Uterus (tissue), 4 donors: ENCODE data around the gene TNFSF12. TPM values are rescaled to one million over a fixed set of nuclear protein-coding genes. Genes with fewer than 3 reads are reported as not detected.
A peak's percentile ranks its signal among the peaks of the same experiment; 100 is the strongest.

ENCODE experiments used
- DNase-seq, 2 donors: peaks; one replicate each; pipeline ENCODE4 v3.0.0-alpha.2; 2019 to 2020
- H3K27ac ChIP-seq, 2 donors: fragments of 200-600 bp; sonication (generic); 1 replicate in 1 of 2; 2 replicates in 1 of 2; pipeline ENCODE4 v1.5.1; 2016 to 2018
- H3K27me3 ChIP-seq, 2 donors: fragments of 200-600 bp; sonication (generic); one replicate each; pipeline ENCODE4 v1.5.1; 2018 to 2019; ENCODE audit warnings: control low read depth in 1 of 2
- H3K36me3 ChIP-seq, 2 donors: fragments of 200-600 bp; sonication (generic); one replicate each; pipeline ENCODE4 v1.5.1; 2019; ENCODE audit warnings: control low read depth in 1 of 2
- H3K4me1 ChIP-seq, 2 donors: fragments of 200-600 bp; sonication (generic); one replicate each; pipeline ENCODE4 v1.5.1; 2018 to 2019; ENCODE audit warnings: control low read depth in 1 of 2
- H3K4me3 ChIP-seq, 2 donors: fragments of 200-600 bp; sonication (generic); 1 replicate in 1 of 2; 2 replicates in 1 of 2; pipeline ENCODE4 v1.5.1; 2018 to 2019; ENCODE audit warnings: mild to moderate bottlenecking in 1 of 2
- H3K9me3 ChIP-seq, 2 donors: fragments of 200-600 bp; sonication (generic); one replicate each; pipeline ENCODE4 v1.5.1; 2019; ENCODE audit warnings: control low read depth in 1 of 2
- CTCF ChIP-seq, 4 experiments: fragments of 200-600 bp in 2 of 4; fragments of 450-650 bp in 2 of 4; sonication (generic) in 2 of 4; IDR thresholded peaks; one replicate each; pipeline ENCODE4 v1.5.1; 2016 to 2019; ENCODE audit warnings: antibody characterized with exemption in 4 of 4, mild to moderate bottlenecking in 2 of 4, moderate library complexity in 1 of 4
- POLR2A ChIP-seq, 2 donors: fragments of 450-650 bp; IDR thresholded peaks; one replicate each; pipeline ENCODE4 v1.6.1; 2016; ENCODE audit warnings: antibody characterized with exemption in 2 of 2, mild to moderate bottlenecking in 1 of 2, moderate library complexity in 1 of 2
- intact Hi-C: fragments of 100-400 bp; cut with DNase I; formaldehyde crosslinking; loops from one replicate; pipeline ENCODE4 v1.15.1; 2023; ENCODE audit warnings: low total_unique reads
- total RNA-seq, 4 donors: library from RNA; depleted of rRNA in 3 of 4; stranded (reverse); fragments of >200 nt in 3 of 4; gene quantifications; one replicate each; pipeline versions ENCODE4 v1.1.0 to v1.2.4, GENCODE V29; 2014 to 2023
- donor health status: DM: yes; HTN: yes; CAD: no.

The TNFSF12 gene
- total RNA-seq, 4 donors from 2014 or later: 15.3 to 63.1 (median 33.7) TPM

GRCh38 chr17:7561589-7562207, 12.8 kb downstream of the TNFSF12 start, which contains the start of gene SENP3:
Gene SENP3 (plus strand): TSS chr17:7561919. CDS start chr17:7563077, 1,158 bp downstream.
- H3K9me3 ChIP-seq: no peaks in the 10 kb centered on the region
- peak within 1 kb of the TSS; percentile 92 to 98 for H3K27ac ChIP-seq
- H3K27me3 ChIP-seq: no peaks in the 10 kb centered on the region
- no peaks in the 10 kb centered on the region for H3K36me3 ChIP-seq
- peak; percentile 87 to 91 for DNase-seq
- peak within 1 kb of the TSS; percentile 72 to 79 for H3K4me3 ChIP-seq
- peaks cover 32 to 47% of the 10 kb centered on the region in 2 donors for H3K4me1 ChIP-seq
- peak; percentile 54 to 67 for TF ChIP-seq POLR2A (IDR thresholded peaks at IDR 0.05)
- TF ChIP-seq CTCF (IDR thresholded peaks at IDR 0.05): peak in 2 of 4 experiments; percentile 36 to 48
- intact Hi-C loops: loop anchor here (2.0 kb wide), 1 partner anchor 49 kb away; no protein-coding TSS in a partner anchor

DNA sequence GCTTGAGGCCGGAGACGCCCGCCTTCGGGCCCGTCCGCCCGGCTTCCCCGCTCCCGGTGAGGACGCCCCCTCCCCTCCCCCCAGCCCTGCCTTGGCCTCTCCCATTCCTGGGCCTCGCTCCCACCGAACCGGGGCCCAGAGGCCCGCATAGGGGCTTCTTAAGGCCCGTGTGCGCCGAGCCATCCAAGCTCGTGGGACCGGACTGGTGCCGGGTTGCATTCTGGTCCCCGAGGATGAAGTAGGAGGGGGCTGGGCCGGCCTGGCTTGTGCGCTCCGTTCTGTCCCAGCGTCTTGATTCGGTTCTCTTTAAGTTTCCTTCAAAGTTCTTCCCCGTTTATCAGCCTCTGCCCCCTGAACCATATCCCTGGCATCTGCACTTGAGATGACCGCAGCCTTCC, 13.3 kb downstream of the TNFSF12 start:
- Histone ChIP-seq H3K9me3 (no peaks in the 10 kb centered on the region), H3K27me3 (no peaks in the 10 kb centered on the region), H3K27ac (peak overlapping the region; percentile 92 to 98), H3K4me1 (peaks cover 29 to 42% of the 10 kb centered on the region in 2 donors), H3K4me3 (peak overlapping the region; percentile 72 to 79), H3K36me3 (no peaks in the 10 kb centered on the region)
- no peak for TF ChIP-seq CTCF (IDR thresholded peaks at IDR 0.05)
- TF ChIP-seq POLR2A (IDR thresholded peaks at IDR 0.05): no peak
- intact Hi-C loops: no loop called here
- no peak for DNase-seq

DNA sequence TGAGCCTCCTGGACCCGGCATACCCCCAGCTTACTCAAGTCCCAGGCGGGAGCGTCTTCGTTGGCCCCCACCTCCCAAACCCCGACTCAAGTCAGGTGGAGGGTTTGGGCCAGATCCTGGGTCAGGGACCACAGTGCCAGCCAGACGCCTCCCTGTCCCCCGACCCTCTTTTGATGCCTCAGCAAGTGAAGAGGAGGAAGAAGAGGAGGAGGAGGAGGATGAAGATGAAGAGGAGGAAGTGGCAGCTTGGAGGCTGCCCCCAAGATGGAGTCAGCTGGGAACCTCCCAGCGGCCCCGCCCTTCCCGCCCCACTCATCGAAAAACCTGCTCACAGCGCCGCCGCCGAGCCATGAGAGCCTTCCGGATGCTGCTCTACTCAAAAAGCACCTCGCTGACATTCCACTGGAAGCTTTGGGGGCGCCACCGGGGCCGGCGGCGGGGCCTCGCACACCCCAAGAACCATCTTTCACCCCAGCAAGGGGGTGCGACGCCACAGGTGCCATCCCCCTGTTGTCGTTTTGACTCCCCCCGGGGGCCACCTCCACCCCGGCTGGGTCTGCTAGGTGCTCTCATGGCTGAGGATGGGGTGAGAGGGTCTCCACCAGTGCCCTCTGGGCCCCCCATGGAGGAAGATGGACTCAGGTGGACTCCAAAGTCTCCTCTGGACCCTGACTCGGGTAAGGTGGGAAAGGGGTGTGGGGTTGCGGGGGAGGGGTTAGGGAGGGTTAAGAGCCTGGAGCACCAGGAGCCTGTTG, 14.4 kb downstream of the TNFSF12 start:
- Histone ChIP-seq H3K27me3 (no peaks in the 10 kb centered on the region), H3K4me3 (peak overlapping the region in 1 of 2 donors; percentile 79), H3K36me3 (no peaks in the 10 kb centered on the region), H3K27ac (no peak overlapping the region), H3K9me3 (no peaks in the 10 kb centered on the region), H3K4me1 (peaks cover 22 to 34% of the 10 kb centered on the region in 2 donors)
- no peak for TF ChIP-seq POLR2A (IDR thresholded peaks at IDR 0.05)
- TF ChIP-seq CTCF (IDR thresholded peaks at IDR 0.05): no peak
- intact Hi-C loops: no loop called here
- DNase-seq: no peak

DNA sequence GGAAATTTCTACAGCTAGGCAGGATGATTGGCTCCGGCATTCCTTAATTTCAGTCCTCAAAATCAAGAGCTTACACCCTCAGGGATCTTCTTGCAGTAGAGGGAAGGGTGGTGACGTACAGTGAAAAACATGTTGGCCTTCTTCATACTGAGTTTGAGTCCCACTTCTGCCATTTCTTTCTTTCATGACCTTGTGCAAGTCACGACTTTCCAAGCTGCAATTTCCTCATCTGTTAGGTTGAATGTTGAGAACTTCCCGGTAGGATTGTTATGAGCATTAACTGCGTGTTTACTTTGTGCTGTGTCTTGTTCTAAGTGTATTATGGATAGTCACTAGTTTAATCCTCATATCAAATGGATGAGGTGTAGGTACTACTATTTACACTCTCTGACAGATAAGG, 20.7 kb downstream of the TNFSF12 start:
- H3K36me3 ChIP-seq: no peaks in the 10 kb centered on the region
- intact Hi-C loops: no loop called here
- TF ChIP-seq POLR2A (IDR thresholded peaks at IDR 0.05): no peak
- no peak for TF ChIP-seq CTCF (IDR thresholded peaks at IDR 0.05)
- no peak overlapping the region for H3K4me3 ChIP-seq
- no peak for DNase-seq
- no peak overlapping the region for H3K27ac ChIP-seq
- H3K4me1 ChIP-seq: peaks cover 0 to 6% of the 10 kb centered on the region in 2 donors
- H3K9me3 ChIP-seq: no peaks in the 10 kb centered on the region
- H3K27me3 ChIP-seq: no peaks in the 10 kb centered on the region

GRCh38 chr17:7570351-7570750, 21.5 kb downstream of the TNFSF12 start:
- intact Hi-C loops: no loop called here
- Histone ChIP-seq H3K36me3 (no peaks in the 10 kb centered on the region), H3K9me3 (no peaks in the 10 kb centered on the region), H3K27ac (no peak overlapping the region), H3K27me3 (no peaks in the 10 kb centered on the region), H3K4me3 (no peak overlapping the region), H3K4me1 (peaks cover 0 to 6% of the 10 kb centered on the region in 2 donors)
- no peak for DNase-seq
- no peak for TF ChIP-seq POLR2A (IDR thresholded peaks at IDR 0.05)
